SH-SY5Y (cell line): ENCODE measurements around the gene ZNF581.

Source experiments
- GATA2 ChIP-seq: IDR thresholded peaks from 2 replicates; pipeline ENCODE4 v1.6.1; 2011; ENCODE audit warnings: mild to moderate bottlenecking, low read depth, low read length
- GATA3 ChIP-seq: IDR thresholded peaks from 2 replicates; pipeline ENCODE4 v1.6.1; 2011; ENCODE audit warnings: low read depth, mild to moderate bottlenecking, low read length, moderate library complexity

The ZNF581 gene

GRCh38 chr19:55603581-55604292, 39.7 kb upstream of the ZNF581 start:
- no peak for TF ChIP-seq GATA2
- no peak for TF ChIP-seq GATA3

GRCh38 chr19:55605207-55605636, 38.2 kb upstream of the ZNF581 start:
- TF ChIP-seq GATA2 = no peak
- no peak for TF ChIP-seq GATA3

GRCh38 chr19:55605637-55606470, 37.6 kb upstream of the ZNF581 start, which contains the start of gene ZNF865:
TSS of gene ZNF865 (plus strand) at chr19:55605647. CDS start at chr19:55613619, 7,972 bp downstream.
- TF ChIP-seq GATA3 = no peak
- TF ChIP-seq GATA2 = no peak

- no peak for TF ChIP-seq GATA2
- TF ChIP-seq GATA3 = no peak
These were observed 37.0 kb upstream of the ZNF581 start for GRCh38 chr19:55606471-55606787.

- no peak for TF ChIP-seq GATA2
- TF ChIP-seq GATA3 = no peak
These were observed 36.6 kb upstream of the ZNF581 start for GRCh38 chr19:55606817-55607216.

GRCh38 chr19:55609326-55609725, 34.1 kb upstream of the ZNF581 start:
- TF ChIP-seq GATA2 (no peak), GATA3 (no peak)

GRCh38 chr19:55611300-55611982, 32.0 kb upstream of the ZNF581 start:
- TF ChIP-seq GATA3 = no peak
- no peak for TF ChIP-seq GATA2

- TF ChIP-seq GATA3 = no peak
- no peak for TF ChIP-seq GATA2
These were observed 31.3 kb upstream of the ZNF581 start for GRCh38 chr19:55611983-55612645.

- no peak for TF ChIP-seq GATA2
- no peak for TF ChIP-seq GATA3
These were observed 30.1 kb upstream of the ZNF581 start for GRCh38 chr19:55613396-55613795.

GRCh38 chr19:55613930-55614710, 29.3 kb upstream of the ZNF581 start:
- TF ChIP-seq GATA3 = no peak
- TF ChIP-seq GATA2 = no peak

GRCh38 chr19:55614711-55615542, 28.5 kb upstream of the ZNF581 start:
- TF ChIP-seq GATA3 (no peak), GATA2 (no peak)
